Chondrocyte (in vitro differentiated cells): ENCODE data around the gene EPB41. TPM values are rescaled to one million over a fixed set of nuclear protein-coding genes. Genes with fewer than 3 reads are reported as not detected.
"Not testable (repeated sequence)": the region's sequence is repeated elsewhere in the genome, so short reads cannot be mapped to it uniquely, and the experiment has no call there.

Experiments used
- DNase-seq: peaks from one replicate; pipeline ENCODE4 v3.0.0; 2021; ENCODE audit warnings: mixed read lengths, low spot score
- H3K27ac Mint-ChIP-seq: one replicate; pipeline ENCODE4 v1.8.0; 2021; ENCODE audit warnings: mild to moderate bottlenecking, moderate library complexity, mixed read lengths; ENCODE audit not compliant: unreplicated experiment
- H3K27me3 Mint-ChIP-seq: 2 replicates; pipeline ENCODE4 v1.8.0; 2021; ENCODE audit warnings: low read depth, mixed read lengths
- H3K36me3 Mint-ChIP-seq: 2 replicates; pipeline ENCODE4 v1.8.0; 2021; ENCODE audit warnings: low read depth, mixed read lengths
- H3K4me1 Mint-ChIP-seq: 2 replicates; pipeline ENCODE4 v1.8.0; 2021; ENCODE audit warnings: low read depth, mild to moderate bottlenecking, mixed read lengths
- H3K4me3 Mint-ChIP-seq: one replicate; pipeline ENCODE4 v1.8.0; 2021; ENCODE audit warnings: mild to moderate bottlenecking, moderate library complexity, mixed read lengths; ENCODE audit not compliant: unreplicated experiment
- H3K9me3 Mint-ChIP-seq: 2 replicates; pipeline ENCODE4 v1.8.0; 2021; ENCODE audit warnings: low read depth, mixed read lengths
- total RNA-seq: library from RNA; stranded (reverse); gene quantifications from 3 replicates; pipeline ENCODE4 v1.2.1, GENCODE V29; 2021
- TF ChIP-seq, protein P1 (sequence below): fragments of 200-600 bp; sonication (generic); IDR thresholded peaks from 2 replicates; pipeline ENCODE4 v1.5.0; 2021; ENCODE audit warnings: antibody characterized with exemption, mild to moderate bottlenecking, moderate library complexity

EPB41 gene
- total RNA-seq, 1 donor from 2014 or later, result 17.7 TPM

DNA sequence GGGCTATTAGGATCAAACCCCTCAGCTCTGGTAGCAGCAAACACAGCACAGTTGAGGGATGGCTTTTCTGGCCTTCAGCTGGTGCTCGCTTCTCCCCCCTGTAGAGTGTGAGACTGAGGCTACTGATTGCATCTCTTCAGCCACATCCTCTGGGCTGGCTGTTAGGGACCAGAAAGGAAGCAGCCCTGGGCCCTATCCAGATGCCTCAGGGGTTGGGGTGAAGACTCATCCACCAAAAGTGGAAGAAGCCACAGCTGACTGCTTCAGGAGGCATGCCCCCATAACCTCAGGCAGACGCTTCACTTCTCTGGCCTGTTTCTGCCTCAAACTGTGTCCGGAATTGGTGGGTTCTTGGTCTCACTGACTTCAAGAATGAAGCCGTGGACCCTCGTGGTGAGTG is 215.5 kb downstream of the EPB41 start:
- Mint-ChIP-seq H3K9me3 (no peaks in the 10 kb centered on the region), H3K27ac (no peak overlapping the region), H3K4me3 (no peak overlapping the region), H3K4me1 (peaks cover 10% of the 10 kb centered on the region), H3K36me3 (no peaks in the 10 kb centered on the region), H3K27me3 (no peaks in the 10 kb centered on the region)
- TF ChIP-seq, protein P1, sequence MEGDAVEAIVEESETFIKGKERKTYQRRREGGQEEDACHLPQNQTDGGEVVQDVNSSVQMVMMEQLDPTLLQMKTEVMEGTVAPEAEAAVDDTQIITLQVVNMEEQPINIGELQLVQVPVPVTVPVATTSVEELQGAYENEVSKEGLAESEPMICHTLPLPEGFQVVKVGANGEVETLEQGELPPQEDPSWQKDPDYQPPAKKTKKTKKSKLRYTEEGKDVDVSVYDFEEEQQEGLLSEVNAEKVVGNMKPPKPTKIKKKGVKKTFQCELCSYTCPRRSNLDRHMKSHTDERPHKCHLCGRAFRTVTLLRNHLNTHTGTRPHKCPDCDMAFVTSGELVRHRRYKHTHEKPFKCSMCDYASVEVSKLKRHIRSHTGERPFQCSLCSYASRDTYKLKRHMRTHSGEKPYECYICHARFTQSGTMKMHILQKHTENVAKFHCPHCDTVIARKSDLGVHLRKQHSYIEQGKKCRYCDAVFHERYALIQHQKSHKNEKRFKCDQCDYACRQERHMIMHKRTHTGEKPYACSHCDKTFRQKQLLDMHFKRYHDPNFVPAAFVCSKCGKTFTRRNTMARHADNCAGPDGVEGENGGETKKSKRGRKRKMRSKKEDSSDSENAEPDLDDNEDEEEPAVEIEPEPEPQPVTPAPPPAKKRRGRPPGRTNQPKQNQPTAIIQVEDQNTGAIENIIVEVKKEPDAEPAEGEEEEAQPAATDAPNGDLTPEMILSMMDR, result no peak
- DNase-seq, result no peak

DNA sequence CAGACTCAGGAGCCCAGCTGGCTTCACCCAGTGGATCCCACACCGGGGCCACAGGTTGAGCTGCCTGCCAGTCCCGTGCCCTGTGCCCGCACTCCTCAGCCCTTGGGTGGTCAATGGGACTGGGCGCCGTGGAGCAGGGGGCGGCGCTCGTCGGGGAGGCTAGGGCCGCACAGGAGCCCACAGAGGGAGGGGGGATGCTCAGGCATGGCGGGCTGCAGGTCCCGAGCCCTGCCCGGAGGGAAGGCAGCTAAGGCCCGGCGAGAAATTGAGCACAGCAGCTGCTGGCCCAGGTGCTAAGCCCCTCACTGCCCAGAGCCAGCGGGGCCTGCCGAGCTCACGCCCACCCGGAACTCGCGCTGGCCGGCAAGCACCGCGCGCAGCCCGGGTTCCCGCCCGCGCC is 216.7 kb downstream of the EPB41 start:
- DNase-seq, H3K27me3 Mint-ChIP-seq, H3K4me1 Mint-ChIP-seq, H3K4me3 Mint-ChIP-seq, H3K36me3 Mint-ChIP-seq, H3K9me3 Mint-ChIP-seq, H3K27ac Mint-ChIP-seq: not testable (repeated sequence)

DNA sequence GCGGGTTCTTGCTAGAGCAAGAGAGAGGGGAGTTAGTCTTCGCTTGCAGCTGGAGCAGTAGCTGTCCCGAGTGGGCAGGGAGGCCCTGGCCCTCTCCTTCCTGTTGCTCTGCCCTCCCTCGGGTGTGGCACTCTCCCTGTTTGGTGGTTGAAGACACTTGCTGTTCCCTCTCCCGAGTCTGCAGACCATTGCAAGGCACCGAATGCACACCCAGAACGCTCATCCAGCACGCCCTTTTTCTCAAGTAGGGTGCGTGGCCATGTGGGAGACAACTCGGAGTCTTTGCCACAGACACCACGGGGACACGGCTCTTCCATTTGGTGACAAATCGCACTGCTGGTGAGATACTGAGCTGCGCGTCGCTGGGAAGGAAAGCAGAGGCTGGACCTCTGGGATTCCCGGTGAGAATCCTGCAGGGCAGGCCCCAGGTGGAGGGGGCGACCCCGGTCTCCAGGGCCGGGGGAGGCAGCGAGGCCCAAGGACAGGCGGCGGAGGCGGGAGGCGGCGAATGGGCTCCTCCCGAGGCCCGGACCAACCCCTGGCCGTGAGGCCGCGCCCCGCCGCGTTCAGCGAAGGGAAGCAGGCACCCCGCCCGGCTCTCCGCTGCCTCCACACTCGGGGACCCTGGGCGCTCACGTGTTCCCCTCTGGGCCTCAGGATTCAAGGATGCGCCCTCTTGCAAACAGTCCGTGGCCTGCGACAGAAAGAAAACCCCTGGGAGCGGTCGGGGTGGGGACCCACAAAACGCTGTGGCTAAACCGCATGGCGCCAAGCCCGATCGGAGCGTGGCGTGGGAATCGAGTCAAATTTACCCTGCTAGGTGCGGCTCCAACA is 219.7 kb downstream of the EPB41 start:
- peak; percentile 68 for DNase-seq
- Mint-ChIP-seq H3K27ac (no peak overlapping the region), H3K4me3 (no peak overlapping the region), H3K36me3 (no peaks in the 10 kb centered on the region), H3K27me3 (no peaks in the 10 kb centered on the region), H3K4me1 (no peaks in the 10 kb centered on the region), H3K9me3 (no peaks in the 10 kb centered on the region)
- TF ChIP-seq, protein P1, result no peak

DNA sequence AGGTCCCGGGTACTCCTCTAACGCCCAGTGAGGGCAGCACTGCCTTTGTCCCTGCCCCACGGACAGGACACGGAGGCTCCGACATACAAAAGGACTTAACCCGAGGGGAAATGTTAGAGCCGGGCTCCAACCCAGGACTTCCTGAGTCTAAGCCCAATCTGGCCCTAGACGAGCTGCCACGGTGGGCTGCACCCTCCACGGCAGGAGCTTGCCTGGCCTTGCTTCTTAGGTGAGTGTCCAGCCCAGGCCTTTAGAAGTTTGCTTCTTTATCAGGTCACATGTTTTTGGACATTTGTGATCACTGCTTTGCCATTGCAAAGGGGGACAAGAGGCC is 220.3 kb downstream of the EPB41 start:
- Mint-ChIP-seq H3K36me3 (no peaks in the 10 kb centered on the region), H3K27me3 (no peaks in the 10 kb centered on the region), H3K27ac (no peak overlapping the region), H3K4me3 (no peak overlapping the region), H3K9me3 (no peaks in the 10 kb centered on the region), H3K4me1 (no peaks in the 10 kb centered on the region)
- TF ChIP-seq, protein P1, result no peak
- DNase-seq, result no peak

DNA sequence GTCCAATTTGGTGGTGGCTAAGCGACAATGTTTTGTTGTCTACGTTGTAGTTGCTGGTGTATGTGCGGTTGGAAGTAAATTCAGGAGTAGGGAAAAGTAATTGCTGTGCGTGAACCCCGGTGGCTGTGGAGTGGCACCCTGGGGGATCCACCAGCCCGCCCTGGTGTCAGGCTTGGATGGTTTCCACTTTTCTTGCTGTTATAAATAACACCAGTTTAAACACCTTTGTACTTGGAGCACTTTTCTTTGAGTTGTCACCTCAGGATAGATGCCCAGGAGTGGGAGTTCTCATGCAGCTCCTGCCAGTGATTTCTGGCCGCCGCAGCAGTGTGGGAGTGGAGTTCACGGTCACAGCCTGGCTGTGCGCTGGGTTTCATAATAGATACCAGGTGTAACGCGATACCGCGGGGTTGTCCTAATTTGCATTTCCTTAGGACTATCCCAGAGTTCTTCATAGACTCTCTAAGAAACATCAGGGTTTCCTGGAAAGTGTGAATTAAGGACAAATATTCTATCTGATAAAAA is 222.1 kb downstream of the EPB41 start:
- H3K36me3 Mint-ChIP-seq, result no peaks in the 10 kb centered on the region

More for the DNA sequence above, 222.1 kb downstream of the EPB41 start:
- no peak overlapping the region for H3K27ac Mint-ChIP-seq
- no peaks in the 10 kb centered on the region for H3K4me1 Mint-ChIP-seq
- no peak overlapping the region for H3K4me3 Mint-ChIP-seq
- H3K9me3 Mint-ChIP-seq, result no peaks in the 10 kb centered on the region
- no peaks in the 10 kb centered on the region for H3K27me3 Mint-ChIP-seq
- peak; percentile 48 for DNase-seq
- TF ChIP-seq, protein P1, result no peak
